HG02840 (cell line): ENCODE measurements around the gene TBXAS1.

Experiments
- ATAC-seq: cut with Tn5 transposase; IDR thresholded peaks from one replicate; pipeline ENCODE4 v1.9.1; 2021; ENCODE audit warnings: mild to moderate bottlenecking, moderate library complexity, moderate number of reproducible peaks; ENCODE audit not compliant: unreplicated experiment, low FRiP score

TBXAS1 gene

GRCh38 chr7:140035400-140036223, 206.5 kb downstream of the TBXAS1 start:
- no peak for ATAC-seq

GRCh38 chr7:140036224-140036962, 207.3 kb downstream of the TBXAS1 start:
- no peak for ATAC-seq

- no peak for ATAC-seq
Measured at GRCh38 chr7:140039066-140039465, 210.0 kb downstream of the TBXAS1 start.

GRCh38 chr7:140039896-140040295, 210.8 kb downstream of the TBXAS1 start:
- no peak for ATAC-seq

GRCh38 chr7:140041659-140042385, 212.8 kb downstream of the TBXAS1 start:
- no peak for ATAC-seq

- no peak for ATAC-seq
Measured at GRCh38 chr7:140042386-140042670, 213.3 kb downstream of the TBXAS1 start.

- no peak for ATAC-seq
Measured at GRCh38 chr7:140044251-140044650, 215.2 kb downstream of the TBXAS1 start.

- ATAC-seq: no peak
Measured at GRCh38 chr7:140045697-140046096, 216.6 kb downstream of the TBXAS1 start.

GRCh38 chr7:140047197-140047596, 218.1 kb downstream of the TBXAS1 start:
- no peak for ATAC-seq

- ATAC-seq: no peak
Measured at GRCh38 chr7:140048138-140048537, 219.1 kb downstream of the TBXAS1 start.

GRCh38 chr7:140048989-140049338, 219.9 kb downstream of the TBXAS1 start:
- ATAC-seq: no peak

- ATAC-seq: no peak
Measured at GRCh38 chr7:140049339-140050024, 220.4 kb downstream of the TBXAS1 start.

GRCh38 chr7:140050100-140050499, 221.0 kb downstream of the TBXAS1 start:
- ATAC-seq: no peak

- no peak for ATAC-seq
Measured at GRCh38 chr7:140051820-140052219, 222.8 kb downstream of the TBXAS1 start.

- ATAC-seq: peak; percentile 91
Measured at GRCh38 chr7:140053812-140054539, 224.9 kb downstream of the TBXAS1 start.

- no peak for ATAC-seq
Measured at GRCh38 chr7:140054751-140055150, 225.7 kb downstream of the TBXAS1 start.

- no peak for ATAC-seq
Measured at GRCh38 chr7:140055833-140056232, 226.8 kb downstream of the TBXAS1 start.

GRCh38 chr7:140056431-140057142, 227.5 kb downstream of the TBXAS1 start:
- no peak for ATAC-seq

GRCh38 chr7:140057143-140057535, 228.1 kb downstream of the TBXAS1 start:
- ATAC-seq: no peak

- no peak for ATAC-seq
Measured at GRCh38 chr7:140058517-140058916, 229.5 kb downstream of the TBXAS1 start.
